KMS-11 (cell line): ENCODE measurements around the gene KRI1.

Source experiments
- H2AFZ ChIP-seq: fragments of 200-600 bp; sonication (generic); 2 replicates; pipeline ENCODE4 v1.6.1; 2016; ENCODE audit warnings: antibody characterized with exemption, mixed run types, low read depth
- H3K27ac ChIP-seq: fragments of 200-600 bp; sonication (generic); 2 replicates; pipeline ENCODE4 v1.6.1; 2016; ENCODE audit warnings: mild to moderate bottlenecking, mixed run types
- H3K27me3 ChIP-seq: fragments of 200-600 bp; sonication (generic); 2 replicates; pipeline ENCODE4 v1.6.1; 2017; ENCODE audit warnings: mild to moderate bottlenecking, low read depth, mixed run types, moderate library complexity; ENCODE audit not compliant: insufficient read depth
- H3K36me3 ChIP-seq: fragments of 200-600 bp; sonication (generic); 2 replicates; pipeline ENCODE4 v1.6.1; 2017; ENCODE audit warnings: mild to moderate bottlenecking, mixed run types; ENCODE audit not compliant: insufficient read depth
- H3K4me1 ChIP-seq: fragments of 200-600 bp; sonication (generic); 2 replicates; pipeline ENCODE4 v1.6.1; 2016; ENCODE audit warnings: mild to moderate bottlenecking, low read depth, mixed run types; ENCODE audit not compliant: poor library complexity, severe bottlenecking
- H3K4me2 ChIP-seq: fragments of 200-600 bp; sonication (generic); 2 replicates; pipeline ENCODE4 v1.7.0; 2016; ENCODE audit warnings: mild to moderate bottlenecking, mixed run types
- H3K4me3 ChIP-seq: fragments of 200-600 bp; sonication (generic); IDR thresholded peaks from 2 replicates; pipeline ENCODE4 v1.6.1; 2017; ENCODE audit warnings: low read depth, low read length, mixed read lengths; ENCODE audit not compliant: insufficient read depth
- H3K79me2 ChIP-seq: fragments of 200-600 bp; sonication (generic); 2 replicates; pipeline ENCODE4 v1.6.1; 2016; ENCODE audit warnings: low read depth, mixed run types; ENCODE audit not compliant: insufficient read depth
- H3K9ac ChIP-seq: fragments of 200-600 bp; sonication (generic); 2 replicates; pipeline ENCODE4 v1.6.1; 2016; ENCODE audit warnings: mild to moderate bottlenecking, mixed run types
- H4K20me1 ChIP-seq: fragments of 200-600 bp; sonication (generic); 2 replicates; pipeline ENCODE4 v1.6.1; 2016; ENCODE audit warnings: mild to moderate bottlenecking, mixed run types; ENCODE audit not compliant: insufficient read depth
- CTCF ChIP-seq: fragments of 200-600 bp; sonication (generic); conservative IDR thresholded peaks from 2 replicates; pipeline ENCODE4 v1.6.1; 2017; ENCODE audit warnings: low read depth, mild to moderate bottlenecking, antibody characterized with exemption, low read length, moderate library complexity, mixed read lengths

KRI1 gene

GRCh38 chr19:10538204-10538983 is 27.4 kb downstream of the KRI1 start:
- no peak for TF ChIP-seq CTCF
- Histone ChIP-seq H3K27me3 (peaks cover 24% of the 10 kb centered on the region; the same call in 1 of the 2 replicates), H3K4me3 (no peak overlapping the region), H3K79me2 (no peaks in the 10 kb centered on the region), H4K20me1 (no peaks in the 10 kb centered on the region), H3K4me2 (no peak overlapping the region), H3K36me3 (no peaks in the 10 kb centered on the region), H2AFZ (no peak overlapping the region), H3K27ac (no peak overlapping the region), H3K4me1 (peaks cover 15% of the 10 kb centered on the region), H3K9ac (no peak overlapping the region)

- Histone ChIP-seq H3K4me1 (peaks cover 10% of the 10 kb centered on the region), H3K27me3 (peaks cover 24% of the 10 kb centered on the region; the same call in 1 of the 2 replicates), H4K20me1 (no peaks in the 10 kb centered on the region), H3K27ac (no peak overlapping the region), H3K4me2 (no peak overlapping the region), H3K9ac (no peak overlapping the region), H2AFZ (no peak overlapping the region), H3K36me3 (no peaks in the 10 kb centered on the region), H3K4me3 (no peak overlapping the region), H3K79me2 (no peaks in the 10 kb centered on the region)
- no peak for TF ChIP-seq CTCF
Measured at GRCh38 chr19:10537668-10538067, 28.1 kb downstream of the KRI1 start.

GRCh38 chr19:10535613-10536012 is 30.2 kb downstream of the KRI1 start:
- H3K36me3 ChIP-seq = no peaks in the 10 kb centered on the region
- no peaks in the 10 kb centered on the region for H4K20me1 ChIP-seq
- H3K4me2 ChIP-seq = no peak overlapping the region
- H3K4me1 ChIP-seq = no peaks in the 10 kb centered on the region
- H3K27ac ChIP-seq = no peak overlapping the region
- peaks cover 23% of the 10 kb centered on the region; the same call in 1 of the 2 replicates for H3K27me3 ChIP-seq
- TF ChIP-seq CTCF = no peak
- H3K79me2 ChIP-seq = no peaks in the 10 kb centered on the region
- H3K9ac ChIP-seq = no peak overlapping the region
- no peak overlapping the region for H3K4me3 ChIP-seq
- H2AFZ ChIP-seq = no peak overlapping the region

GRCh38 chr19:10533646-10534386 is 32.0 kb downstream of the KRI1 start:
- no peak overlapping the region for H3K27ac ChIP-seq

More at GRCh38 chr19:10533646-10534386, 32.0 kb downstream of the KRI1 start:
- TF ChIP-seq CTCF = no peak
- Histone ChIP-seq H3K27me3 (peaks cover 16% of the 10 kb centered on the region; the same call in 1 of the 2 replicates), H2AFZ (no peak overlapping the region), H3K4me1 (no peaks in the 10 kb centered on the region), H3K4me2 (no peak overlapping the region), H3K9ac (no peak overlapping the region), H3K36me3 (no peaks in the 10 kb centered on the region), H4K20me1 (no peaks in the 10 kb centered on the region), H3K4me3 (no peak overlapping the region), H3K79me2 (no peaks in the 10 kb centered on the region)
